Kidney (tissue), 14 donors: ENCODE results near the gene CD96. TPM values are rescaled to one million over a fixed set of nuclear protein-coding genes. Genes with fewer than 3 reads are reported as not detected.

Experiments used
- DNase-seq, 5 donors: peaks; one replicate each; pipeline ENCODE4 v3.0.0-alpha.2; 2013 to 2020
- FAIRE-seq: peaks from 2 replicates; lab custom pipeline; 2012; peaks lifted over from hg19 to GRCh38; lab: Jason Lieb, UNC
- H3K27ac ChIP-seq, 2 donors: one replicate each; pipeline ENCODE4 v1.7.0; 2013; ENCODE audit warnings: low read depth in 2 of 2, low read length in 2 of 2, inconsistent platforms in 1 of 2
- H3K27me3 ChIP-seq: one replicate; pipeline ENCODE4 v1.7.1; 2013; ENCODE audit warnings: low read length, inconsistent platforms; ENCODE audit not compliant: control insufficient read depth, insufficient read depth
- H3K36me3 ChIP-seq, 3 donors: one replicate each; pipeline versions ENCODE4 v1.7.0 to v1.7.1; 2013; ENCODE audit warnings: low read length in 3 of 3, control low read depth in 1 of 3, inconsistent platforms in 1 of 3; ENCODE audit not compliant: insufficient read depth in 3 of 3, control insufficient read depth in 2 of 3
- H3K4me1 ChIP-seq, 3 donors: one replicate each; pipeline versions ENCODE4 v1.7.0 to v1.7.1; 2013; ENCODE audit warnings: low read length in 3 of 3, inconsistent platforms in 1 of 3, low read depth in 1 of 3; ENCODE audit not compliant: control insufficient read depth in 2 of 3, insufficient read depth in 2 of 3
- H3K4me3 ChIP-seq, 3 donors: one replicate each; pipeline versions ENCODE4 v1.7.0 to v1.8.1; 2013; ENCODE audit warnings: low read length in 3 of 3, control low read depth in 1 of 3, inconsistent platforms in 1 of 3
- H3K9ac ChIP-seq, 3 donors: one replicate each; pipeline versions ENCODE4 v1.7.0 to v1.7.1; 2013; ENCODE audit warnings: low read length in 3 of 3, control low read depth in 1 of 3, inconsistent platforms in 1 of 3
- H3K9me3 ChIP-seq, 3 donors: one replicate each; pipeline versions ENCODE4 v1.7.0 to v1.7.1; 2013; ENCODE audit warnings: low read length in 3 of 3, control low read depth in 1 of 3, inconsistent platforms in 1 of 3; ENCODE audit not compliant: control insufficient read depth in 2 of 3, insufficient read depth in 1 of 3
- intact Hi-C: fragments of 100-400 bp; cut with DNase I; formaldehyde crosslinking; loops from one replicate; pipeline ENCODE4 v1.11.1; 2022
- polyA plus RNA-seq: library from polyadenylated mRNA; stranded (reverse); fragments of 350-450 nt; fragmentation: Illumina TruSeq; extraction: RNeasy Lipid Tissue Mini Kit (QIAGEN cat#74804); gene quantifications from one replicate; pipeline ENCODE4 v1.2.3, GENCODE V29; 2014; ENCODE audit warnings: low read depth, low replicate concordance; ENCODE audit not compliant: insufficient read depth
- total RNA-seq: library from RNA; stranded (reverse); fragmentation: NEBNext Ultra II Directional; extraction: Animal tissue kit (Norgen Biotek cat#: 25700); gene quantifications from one replicate; pipeline ENCODE4 v1.2.1, GENCODE V29; 2021
- TF ChIP-seq, protein P1 (sequence below): IDR thresholded peaks from 3 replicates; pipeline ENCODE4 v1.5.1; 2012; ENCODE audit warnings: mild to moderate bottlenecking, moderate library complexity, borderline replicate concordance; ENCODE audit not compliant: insufficient read depth; ENCODE audit errors: extremely low read depth
- donor health status: control.
- donor health status: control.
- donor health status: control.
- donor health status: control.
- donor health status: control.
- donor health status: DM: yes; HTN: yes; CAD: no.
- donor health status: Normal renal cell carcinoma (clear cell type).

CD96 gene
- total and polyA plus RNA-seq, 2 donors from 2014 or later: 0.09 to 9.5 TPM

DNA sequence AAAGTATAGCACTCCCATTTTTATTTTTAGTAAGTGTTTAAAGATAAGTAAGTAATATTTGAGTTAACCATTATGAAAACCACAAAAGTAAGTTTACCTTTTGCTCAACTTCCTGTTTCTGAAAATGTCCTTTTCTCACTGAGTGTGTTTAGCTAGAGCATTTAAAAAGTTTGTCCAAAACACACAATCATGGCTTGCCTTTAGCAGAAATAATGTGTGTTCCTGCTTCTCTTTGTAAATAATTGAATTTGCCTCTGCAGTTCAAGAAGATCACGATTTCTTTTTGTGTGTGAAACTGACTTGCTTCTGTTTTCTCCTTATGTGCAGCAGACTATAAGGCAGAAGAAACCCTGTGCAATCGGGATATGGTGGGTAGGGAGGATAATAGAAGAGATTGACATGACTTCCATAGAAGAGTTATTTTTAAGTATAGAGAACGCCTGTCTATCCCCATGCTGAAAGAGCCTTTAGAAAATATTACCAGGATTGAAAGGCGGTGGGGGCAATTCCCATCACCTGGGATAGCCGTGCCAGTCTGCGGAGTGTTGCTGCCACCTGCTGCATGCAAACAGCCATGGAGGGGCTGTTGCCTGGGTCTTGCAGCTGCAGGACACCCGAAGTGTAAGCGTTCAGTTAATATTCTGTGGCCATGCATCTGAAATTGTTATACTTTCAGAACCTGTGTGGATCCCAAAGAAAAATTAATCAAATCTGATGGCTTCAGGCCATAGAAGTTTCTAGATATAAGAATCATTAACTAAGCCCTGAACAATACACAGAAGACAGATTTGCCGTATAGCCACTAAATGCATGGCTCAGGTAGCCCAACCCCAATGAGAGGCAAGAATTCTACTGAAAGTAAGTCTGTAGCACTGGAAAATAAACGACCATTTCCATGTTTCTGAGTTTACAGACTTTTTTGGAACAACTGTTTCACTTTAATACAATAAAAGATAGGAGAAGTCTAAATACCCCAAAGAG is 2.4 kb upstream of the CD96 start:
- intact Hi-C loops: no loop called here
- FAIRE-seq (no peak), DNase-seq (peak in 4 of 5 donors; percentile 66 to 79 (median 75))
- H3K27ac ChIP-seq: no peak overlapping the region
- TF ChIP-seq, protein P1, sequence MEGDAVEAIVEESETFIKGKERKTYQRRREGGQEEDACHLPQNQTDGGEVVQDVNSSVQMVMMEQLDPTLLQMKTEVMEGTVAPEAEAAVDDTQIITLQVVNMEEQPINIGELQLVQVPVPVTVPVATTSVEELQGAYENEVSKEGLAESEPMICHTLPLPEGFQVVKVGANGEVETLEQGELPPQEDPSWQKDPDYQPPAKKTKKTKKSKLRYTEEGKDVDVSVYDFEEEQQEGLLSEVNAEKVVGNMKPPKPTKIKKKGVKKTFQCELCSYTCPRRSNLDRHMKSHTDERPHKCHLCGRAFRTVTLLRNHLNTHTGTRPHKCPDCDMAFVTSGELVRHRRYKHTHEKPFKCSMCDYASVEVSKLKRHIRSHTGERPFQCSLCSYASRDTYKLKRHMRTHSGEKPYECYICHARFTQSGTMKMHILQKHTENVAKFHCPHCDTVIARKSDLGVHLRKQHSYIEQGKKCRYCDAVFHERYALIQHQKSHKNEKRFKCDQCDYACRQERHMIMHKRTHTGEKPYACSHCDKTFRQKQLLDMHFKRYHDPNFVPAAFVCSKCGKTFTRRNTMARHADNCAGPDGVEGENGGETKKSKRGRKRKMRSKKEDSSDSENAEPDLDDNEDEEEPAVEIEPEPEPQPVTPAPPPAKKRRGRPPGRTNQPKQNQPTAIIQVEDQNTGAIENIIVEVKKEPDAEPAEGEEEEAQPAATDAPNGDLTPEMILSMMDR: peak; percentile 56
- peak overlapping the region in 1 of 3 donors; percentile 32 for H3K4me3 ChIP-seq
- no peaks in the 10 kb centered on the region for H3K4me1 ChIP-seq
- H3K9me3 ChIP-seq: no peaks in the 10 kb centered on the region
- no peaks in the 10 kb centered on the region for H3K27me3 ChIP-seq
- H3K9ac ChIP-seq: no peak overlapping the region
- H3K36me3 ChIP-seq: no peaks in the 10 kb centered on the region

DNA sequence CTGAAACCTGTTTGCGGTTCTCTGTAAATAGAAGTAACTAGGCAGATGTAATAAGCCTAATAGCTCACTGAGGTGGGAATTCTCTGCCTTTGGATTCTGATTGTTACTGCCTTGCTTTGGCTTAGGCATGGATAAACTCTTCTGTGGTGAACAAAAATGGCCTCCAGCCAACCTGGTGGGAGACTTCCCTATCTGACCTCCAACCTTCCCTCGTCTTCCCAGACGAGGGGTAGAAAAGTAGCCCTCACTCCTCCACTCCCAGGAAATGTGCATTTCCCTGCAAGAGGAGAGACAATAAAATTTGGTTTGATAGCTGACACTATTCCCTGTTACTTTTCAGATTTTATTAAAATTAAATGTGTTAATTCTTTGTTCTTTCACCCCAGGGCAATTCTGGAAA is 606 bp upstream of the CD96 start:
- Histone ChIP-seq H3K4me1 (no peaks in the 10 kb centered on the region), H3K36me3 (no peaks in the 10 kb centered on the region), H3K27me3 (no peaks in the 10 kb centered on the region), H3K9ac (no peak overlapping the region), H3K27ac (no peak overlapping the region), H3K4me3 (no peak overlapping the region), H3K9me3 (no peaks in the 10 kb centered on the region)
- no peak for FAIRE-seq
- no peak for DNase-seq
- TF ChIP-seq, protein P1: no peak
- intact Hi-C loops: no loop called here

DNA sequence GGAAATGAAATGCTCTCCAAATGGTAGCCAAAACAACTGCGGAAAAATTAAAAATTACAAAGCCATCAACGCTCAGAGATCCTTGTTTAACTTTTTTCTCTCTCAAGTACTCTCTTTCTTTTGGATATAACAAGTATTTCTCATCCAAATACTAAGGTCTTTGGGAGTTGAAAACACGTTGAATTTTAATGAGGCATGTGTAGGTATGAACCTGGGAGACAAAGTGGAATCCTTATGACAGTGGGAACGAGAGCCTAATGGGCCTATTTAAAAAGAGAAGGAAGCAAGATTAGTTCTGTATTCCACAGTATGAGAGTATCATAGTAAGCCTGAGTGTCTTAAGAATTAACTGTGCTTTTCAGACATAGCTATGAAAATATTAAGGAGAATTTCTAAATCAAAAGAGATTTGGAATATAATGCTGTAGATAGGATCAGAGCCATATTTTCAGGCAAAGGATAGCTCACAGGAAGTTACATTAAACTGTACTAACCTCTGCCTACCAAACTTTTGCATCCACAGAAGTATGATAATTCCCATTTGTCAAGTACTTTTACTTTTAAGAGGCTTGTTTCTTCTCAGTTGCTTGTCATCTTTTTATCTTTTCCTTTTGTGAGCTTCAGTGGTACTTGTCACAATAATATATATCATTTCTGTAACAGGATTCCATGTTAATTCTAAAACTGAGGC is 759 bp downstream of the CD96 start:
- H3K9me3 ChIP-seq: no peaks in the 10 kb centered on the region
- H3K4me1 ChIP-seq: no peaks in the 10 kb centered on the region
- no peaks in the 10 kb centered on the region for H3K36me3 ChIP-seq
- no peak overlapping the region for H3K4me3 ChIP-seq
- FAIRE-seq (no peak), DNase-seq (no peak)
- intact Hi-C loops: no loop called here
- no peak overlapping the region for H3K27ac ChIP-seq
- TF ChIP-seq, protein P1: no peak
- H3K9ac ChIP-seq: no peak overlapping the region
- no peaks in the 10 kb centered on the region for H3K27me3 ChIP-seq
